ENCODE data around the gene BBS9.
A peak's percentile ranks its signal among the peaks of the same experiment; 100 is the strongest.
"Not testable (repeated sequence)": the region's sequence is repeated elsewhere in the genome, so short reads cannot be mapped to it uniquely, and the experiment has no call there.

Gene BBS9

DNA sequence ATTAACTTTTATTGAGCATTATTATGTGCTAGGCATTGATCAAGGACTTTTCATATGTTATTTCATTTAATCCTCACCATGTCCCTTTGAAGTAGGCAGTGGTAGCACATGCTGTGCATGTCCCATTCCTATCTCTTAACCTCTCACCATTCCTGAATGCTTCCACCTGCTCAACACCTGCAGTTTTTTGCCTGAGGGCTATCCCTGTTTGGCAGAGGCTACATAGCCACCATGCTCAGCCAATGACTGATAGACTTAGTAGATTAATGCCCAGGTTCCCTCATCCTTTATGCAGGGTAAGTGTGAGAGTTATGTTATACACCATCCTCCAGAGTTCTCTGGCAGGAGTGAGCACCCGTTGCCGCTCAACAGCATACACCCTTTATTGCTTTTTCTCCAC is 387.8 kb downstream of the BBS9 start:
- Histone ChIP-seq H3K36me3 (no peaks in the 10 kb centered on the region), H3K9me3 (no peaks in the 10 kb centered on the region), H3K4me1 (no peaks in the 10 kb centered on the region), H3K4me3 (no peak overlapping the region), H3K4me2 (no peak overlapping the region), H3K9ac (no peak overlapping the region), H4K20me1 (no peaks in the 10 kb centered on the region), H3K27ac (no peak overlapping the region), H3K27me3 (no peaks in the 10 kb centered on the region)
- TF ChIP-seq Cebpa-rat (IDR thresholded peaks at IDR 0.05), result no peak

DNA sequence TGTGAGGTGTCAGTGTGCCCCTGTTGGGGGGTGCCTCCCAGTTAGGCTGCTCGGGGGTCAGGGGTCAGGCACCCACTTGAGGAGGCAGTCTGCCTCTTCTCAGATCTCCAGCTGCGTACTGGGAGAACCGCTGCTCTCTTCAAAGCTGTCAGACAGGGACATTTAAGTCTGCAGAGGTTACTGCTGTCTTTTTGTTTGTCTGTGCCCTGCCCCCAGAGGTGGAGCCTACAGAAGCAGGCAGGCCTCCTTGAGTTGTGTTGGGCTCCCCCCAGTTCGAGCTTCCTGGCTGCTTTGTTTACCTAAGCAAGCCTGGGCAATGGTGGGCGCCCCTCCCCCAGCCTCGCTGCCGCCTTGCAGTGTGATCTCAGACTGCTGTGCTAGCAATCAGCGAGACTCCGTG is 397.6 kb downstream of the BBS9 start:
- H3K4me2 ChIP-seq, H3K27ac ChIP-seq, H3K9me3 ChIP-seq, H3K27me3 ChIP-seq, H3K36me3 ChIP-seq, H3K4me3 ChIP-seq, H3K9ac ChIP-seq, H3K4me1 ChIP-seq, H4K20me1 ChIP-seq: not testable (repeated sequence)

DNA sequence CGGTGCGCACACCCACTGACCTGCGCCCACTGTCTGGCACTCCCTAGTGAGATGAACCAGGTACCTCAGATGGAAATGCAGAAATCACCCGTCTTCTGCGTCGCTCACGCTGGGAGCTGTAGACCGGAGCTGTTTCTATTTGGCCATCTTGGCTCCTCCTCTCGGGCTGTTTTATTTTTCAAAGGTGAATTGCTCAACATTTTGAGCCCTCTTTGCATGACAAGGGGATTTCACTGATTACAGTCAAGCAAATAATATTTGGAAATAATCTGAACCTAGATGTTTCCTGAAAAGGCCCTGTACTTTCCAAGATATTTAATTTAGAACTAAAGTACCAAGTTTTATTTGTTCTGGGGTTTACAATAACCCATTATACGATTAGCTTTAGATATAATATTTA is 398.2 kb downstream of the BBS9 start:
- H3K36me3 ChIP-seq, H3K27ac ChIP-seq, H3K4me3 ChIP-seq, H3K27me3 ChIP-seq, H3K9ac ChIP-seq, H3K9me3 ChIP-seq, H3K4me1 ChIP-seq, H4K20me1 ChIP-seq, H3K4me2 ChIP-seq: not testable (repeated sequence)

DNA sequence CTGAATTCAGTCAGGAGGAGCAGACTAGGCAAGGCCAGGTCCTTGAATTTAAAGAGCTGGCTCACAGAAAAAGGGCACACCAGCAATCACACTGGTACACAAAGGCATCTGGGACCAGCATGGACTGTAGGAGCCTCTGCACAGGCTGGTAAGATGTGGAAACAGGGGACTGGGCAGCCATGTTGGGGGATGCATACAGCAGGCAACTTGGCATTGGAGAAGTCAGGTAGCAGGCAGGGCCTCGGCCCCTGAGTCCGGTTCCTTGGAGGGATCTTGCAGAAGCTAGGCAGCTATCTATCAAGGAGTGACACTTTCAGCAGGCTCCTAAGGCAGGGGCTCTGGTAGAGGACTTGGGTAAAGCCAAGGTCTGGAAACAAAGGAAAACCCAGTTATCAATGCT is 399.7 kb downstream of the BBS9 start:
- no peak overlapping the region for H3K4me2 ChIP-seq
- no peaks in the 10 kb centered on the region for H3K4me1 ChIP-seq
- H3K9me3 ChIP-seq, result no peaks in the 10 kb centered on the region
- no peaks in the 10 kb centered on the region for H4K20me1 ChIP-seq
- no peaks in the 10 kb centered on the region for H3K27me3 ChIP-seq
- no peak for TF ChIP-seq Cebpa-rat (IDR thresholded peaks at IDR 0.05)
- H3K27ac ChIP-seq, result no peak overlapping the region
- H3K36me3 ChIP-seq, result no peaks in the 10 kb centered on the region
- no peak overlapping the region for H3K4me3 ChIP-seq
- no peak overlapping the region for H3K9ac ChIP-seq

DNA sequence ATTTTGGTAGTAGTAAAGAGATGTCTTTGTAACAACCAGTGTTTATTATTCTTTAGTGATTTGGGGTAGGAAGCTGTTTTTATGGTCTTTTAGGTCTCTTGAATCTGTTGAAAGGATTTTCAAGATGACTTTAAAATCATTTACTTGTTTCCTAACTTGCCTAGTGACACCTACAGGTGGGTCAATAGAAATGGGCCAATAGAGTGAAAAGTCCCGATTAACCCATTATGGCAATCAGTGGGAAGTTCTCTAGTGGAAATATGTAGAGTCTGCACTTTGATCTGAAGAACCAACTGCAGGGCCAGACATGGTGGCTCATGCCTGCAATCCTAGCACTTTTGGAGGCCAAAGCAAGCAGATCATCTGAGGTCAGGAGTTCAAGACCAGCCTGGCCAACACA is 401.3 kb downstream of the BBS9 start:
- Histone ChIP-seq H3K4me2 (no peak overlapping the region), H3K4me1 (peaks cover 7% of the 10 kb centered on the region), H3K27ac (no peak overlapping the region), H3K36me3 (no peaks in the 10 kb centered on the region), H3K9ac (no peak overlapping the region), H3K4me3 (no peak overlapping the region), H4K20me1 (no peaks in the 10 kb centered on the region), H3K27me3 (no peaks in the 10 kb centered on the region), H3K9me3 (no peaks in the 10 kb centered on the region)
- no peak for TF ChIP-seq Cebpa-rat (IDR thresholded peaks at IDR 0.05)

DNA sequence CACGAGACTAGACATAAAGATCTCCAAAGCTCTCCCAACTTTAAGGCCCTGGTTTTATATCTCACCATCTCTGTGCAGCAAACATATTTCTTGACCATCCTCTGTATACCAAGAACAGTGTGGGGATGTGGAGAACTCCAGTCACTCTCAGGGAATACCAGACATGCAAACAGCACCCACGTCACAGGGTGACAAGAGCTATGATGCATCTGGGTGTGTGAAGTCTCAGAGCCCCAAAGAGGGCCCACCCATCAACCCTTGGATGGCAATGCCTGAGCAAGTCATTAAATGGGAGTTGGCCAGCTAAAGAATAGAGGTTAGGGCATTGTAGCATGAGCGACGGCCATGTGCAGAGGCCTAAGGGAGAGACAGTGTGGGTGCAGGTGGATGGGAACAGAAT is 402.5 kb downstream of the BBS9 start:
- H3K36me3 ChIP-seq, result no peaks in the 10 kb centered on the region
- no peaks in the 10 kb centered on the region for H3K27me3 ChIP-seq
- no peak overlapping the region for H3K4me3 ChIP-seq
- peaks cover 7% of the 10 kb centered on the region for H3K4me1 ChIP-seq
- no peaks in the 10 kb centered on the region for H4K20me1 ChIP-seq
- no peak overlapping the region for H3K9ac ChIP-seq
- H3K4me2 ChIP-seq, result no peak overlapping the region
- TF ChIP-seq Cebpa-rat (IDR thresholded peaks at IDR 0.05), result no peak
- no peaks in the 10 kb centered on the region for H3K9me3 ChIP-seq
- H3K27ac ChIP-seq, result no peak overlapping the region

DNA sequence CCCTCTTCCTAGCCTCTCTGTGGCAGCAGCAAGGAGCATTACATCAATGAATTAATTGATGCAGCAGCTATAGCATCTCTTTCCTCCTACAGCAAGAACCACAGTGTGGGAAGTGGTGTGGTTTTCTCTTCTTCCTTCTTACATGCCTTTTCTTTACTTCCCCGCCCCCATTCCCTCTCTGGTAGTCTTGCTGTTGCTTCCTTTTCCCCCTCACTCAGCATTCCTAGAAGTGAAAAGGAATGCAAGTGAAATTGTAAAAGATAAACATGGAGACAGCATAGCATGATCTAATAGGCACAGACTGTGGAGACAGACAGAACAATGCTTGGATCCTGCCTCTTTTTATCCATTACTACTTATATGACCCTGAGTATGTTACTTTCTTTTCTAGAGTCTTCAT is 405.5 kb downstream of the BBS9 start:
- Histone ChIP-seq H3K9me3 (peaks cover 13% of the 10 kb centered on the region), H3K27me3 (no peaks in the 10 kb centered on the region), H3K4me3 (no peak overlapping the region), H3K4me1 (peaks cover 7% of the 10 kb centered on the region), H3K9ac (no peak overlapping the region), H4K20me1 (no peaks in the 10 kb centered on the region), H3K4me2 (0 out of 2 replicates have a peak overlapping the region, but pooled peaks have one; percentile 2), H3K27ac (no peak overlapping the region), H3K36me3 (no peaks in the 10 kb centered on the region)
- TF ChIP-seq Cebpa-rat (IDR thresholded peaks at IDR 0.05), result no peak

DNA sequence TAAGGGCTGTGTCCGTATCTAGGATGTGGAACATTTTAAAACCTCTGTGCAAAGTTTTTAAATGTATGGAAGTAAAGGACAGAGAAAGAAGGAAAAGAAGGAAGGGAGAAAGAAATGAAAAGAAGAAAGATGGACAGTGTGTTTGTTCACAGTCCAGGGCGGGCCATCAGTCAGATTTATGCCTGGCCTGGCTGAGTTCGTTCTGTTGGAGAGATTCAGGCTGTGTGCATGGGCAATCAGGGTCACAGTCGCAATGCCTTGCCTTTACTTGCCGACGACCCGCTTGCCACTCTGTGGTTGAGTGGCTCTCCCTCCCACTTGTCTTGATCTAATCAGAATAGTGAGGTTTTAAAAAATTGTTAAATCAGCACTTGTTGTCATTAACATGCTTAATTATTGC is 406.6 kb downstream of the BBS9 start:
- H3K4me1 ChIP-seq, result peaks cover 7% of the 10 kb centered on the region
- no peak overlapping the region for H3K27ac ChIP-seq
- H3K4me3 ChIP-seq, result no peak overlapping the region
- no peak for TF ChIP-seq Cebpa-rat (IDR thresholded peaks at IDR 0.05)
- H3K4me2 ChIP-seq, result no peak overlapping the region
- no peak overlapping the region for H3K9ac ChIP-seq
- no peaks in the 10 kb centered on the region for H3K27me3 ChIP-seq
- H3K36me3 ChIP-seq, result no peaks in the 10 kb centered on the region
- peaks cover 16% of the 10 kb centered on the region for H3K9me3 ChIP-seq
- no peaks in the 10 kb centered on the region for H4K20me1 ChIP-seq

DNA sequence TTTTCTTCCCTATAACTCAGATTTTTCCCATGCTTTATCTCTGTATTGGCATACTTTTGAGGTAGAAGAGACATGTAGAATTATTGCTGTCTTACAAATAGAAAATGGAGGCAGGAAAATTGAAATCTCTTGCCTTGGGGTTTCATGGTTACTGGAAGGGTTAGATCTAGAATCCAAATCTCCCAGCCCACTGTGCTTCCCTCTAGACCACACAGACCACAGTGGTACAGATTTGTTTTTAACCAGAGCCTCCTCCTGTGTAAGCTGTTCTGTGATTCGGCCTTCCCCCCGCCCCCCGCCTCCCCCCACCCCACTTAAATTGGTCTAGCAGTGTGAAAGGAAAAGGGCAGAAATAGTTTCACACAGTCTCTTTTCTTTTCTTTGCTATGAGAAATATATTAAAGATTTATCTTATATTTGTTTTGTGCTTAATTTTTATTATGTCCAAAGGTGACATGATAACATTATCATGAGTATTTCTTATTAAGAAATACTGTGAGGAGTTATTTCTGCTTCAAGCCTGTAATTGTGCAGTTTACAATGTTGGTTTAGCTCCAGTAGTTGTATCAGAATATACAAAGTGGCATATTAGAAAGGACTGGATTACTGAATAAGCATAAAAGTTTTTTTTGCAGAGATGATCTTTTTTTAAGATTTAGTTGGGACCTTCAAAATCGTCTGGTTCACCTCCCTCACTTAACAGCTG is 407.2 kb downstream of the BBS9 start:
- no peaks in the 10 kb centered on the region for H4K20me1 ChIP-seq

DNA sequence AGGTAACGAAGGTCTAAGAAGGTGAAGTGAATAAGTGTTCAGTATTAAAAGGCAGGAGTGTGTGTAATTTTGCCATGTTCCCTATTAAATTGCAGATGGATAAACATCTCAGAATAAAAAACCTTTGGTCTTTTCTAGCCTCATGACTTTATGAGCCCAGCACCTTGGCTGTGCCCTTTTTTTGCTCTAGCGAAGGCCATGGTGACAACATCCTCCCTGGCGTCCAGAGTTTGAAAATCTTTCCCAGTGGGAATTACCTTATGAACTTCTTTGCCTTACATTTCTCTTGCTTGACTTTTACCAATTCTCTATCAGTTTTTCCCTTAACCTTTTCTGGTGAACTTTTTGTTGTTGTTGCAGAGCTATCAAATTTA is 407.7 kb downstream of the BBS9 start:
- peaks cover 16% of the 10 kb centered on the region for H3K9me3 ChIP-seq
- TF ChIP-seq Cebpa-rat (IDR thresholded peaks at IDR 0.05), result no peak
- no peak overlapping the region for H3K9ac ChIP-seq
- peaks cover 7% of the 10 kb centered on the region for H3K4me1 ChIP-seq
- no peak overlapping the region for H3K4me2 ChIP-seq
- H3K4me3 ChIP-seq, result no peak overlapping the region
- H3K27ac ChIP-seq, result no peak overlapping the region
- H3K36me3 ChIP-seq, result no peaks in the 10 kb centered on the region
- H4K20me1 ChIP-seq, result no peaks in the 10 kb centered on the region
- no peaks in the 10 kb centered on the region for H3K27me3 ChIP-seq

More for the DNA sequence above, 407.2 kb downstream of the BBS9 start:
- no peak overlapping the region for H3K27ac ChIP-seq
- peaks cover 16% of the 10 kb centered on the region for H3K9me3 ChIP-seq
- H3K4me3 ChIP-seq, result no peak overlapping the region
- no peak for TF ChIP-seq Cebpa-rat (IDR thresholded peaks at IDR 0.05)
- H3K36me3 ChIP-seq, result no peaks in the 10 kb centered on the region
- H3K4me1 ChIP-seq, result peaks cover 7% of the 10 kb centered on the region
- no peak overlapping the region for H3K4me2 ChIP-seq
- no peak overlapping the region for H3K9ac ChIP-seq
- H3K27me3 ChIP-seq, result no peaks in the 10 kb centered on the region

DNA sequence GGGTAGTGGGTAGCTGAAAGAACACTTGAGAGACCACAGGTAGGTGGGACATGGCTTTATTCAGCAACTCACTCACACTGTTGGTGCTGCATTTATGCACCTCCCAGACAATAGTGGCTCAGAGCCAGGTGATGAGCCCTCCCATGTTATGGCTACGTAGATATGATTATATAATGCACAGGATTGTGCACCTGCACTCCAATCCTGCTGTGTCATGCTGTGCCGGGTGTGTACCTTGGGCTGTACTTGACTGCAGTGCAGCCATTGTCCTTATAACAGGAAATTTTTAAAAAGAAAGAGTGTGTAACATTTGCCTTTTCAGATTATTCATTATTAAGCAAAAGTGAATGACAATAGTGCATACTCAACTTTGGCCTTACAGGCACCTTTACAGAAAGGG is 409.8 kb downstream of the BBS9 start:
- H3K4me3 ChIP-seq, result no peak overlapping the region; the same call in 1 of the 2 replicates
- H3K9me3 ChIP-seq, result peaks cover 16% of the 10 kb centered on the region

More for the DNA sequence above, 409.8 kb downstream of the BBS9 start:
- Histone ChIP-seq H3K27me3 (no peaks in the 10 kb centered on the region), H3K36me3 (no peaks in the 10 kb centered on the region), H4K20me1 (no peaks in the 10 kb centered on the region), H3K27ac (no peak overlapping the region), H3K4me1 (peaks cover 7% of the 10 kb centered on the region), H3K4me2 (no peak overlapping the region), H3K9ac (no peak overlapping the region)
- TF ChIP-seq Cebpa-rat (IDR thresholded peaks at IDR 0.05), result no peak

Measured in BLaER1 (cell line).